K562 (cell line): ENCODE results near the gene PIN4. TPM values are rescaled to one million over a fixed set of nuclear protein-coding genes. Genes with fewer than 3 reads are reported as not detected.

Source experiments
- ATAC-seq: fragments of 200-7000 bp; cut with Tn5 transposase; 3 replicates; pipeline ENCODE4 v1.9.1; 2020; ENCODE audit warnings: moderate library complexity
- BruUV-seq: library from RNA; stranded (reverse); fragments of 400-500 nt; replicated peaks from 2 replicates; lab custom pipeline; 2021; lab: Mats Ljungman, UMichigan
- CTCF ChIA-PET: fragments of 300-600 bp; formaldehyde crosslinking; extraction: SDS; loops from one replicate; lab custom pipeline; 2021; ENCODE audit warnings: low intra/inter-chr PET ratio; lab: Yijun Ruan, JAX
- POLR2A ChIA-PET: fragments of 300-600, 350-650 bp; sonication (Branson Sonifier 250); formaldehyde crosslinking; extraction: SDS; loops from one replicate; lab custom pipeline; 2021; ENCODE audit warnings: antibody characterized with exemption, inconsistent platforms; lab: Yijun Ruan, JAX
- DNase-seq, 4 experiments: peaks; one replicate each; pipeline versions ENCODE4 v3.0.0 to v3.0.0-alpha.2; 2011 to 2018; ENCODE audit warnings: low spot score in 3 of 4, mixed read lengths in 3 of 4; ENCODE audit errors: extremely low read depth in 1 of 4
- FAIRE-seq: peaks from 2 replicates; lab custom pipeline; 2011; peaks lifted over from hg19 to GRCh38; lab: Jason Lieb, UNC
- H2AFZ ChIP-seq: 2 replicates; pipeline ENCODE4 v1.6.0; 2011; ENCODE audit warnings: low read depth, low read length, control low read depth, inconsistent platforms
- H3K27ac ChIP-seq: fragments of 200-600 bp; 3 replicates; pipeline ENCODE4 v1.8.0; 2011; ENCODE audit warnings: low read depth, mild to moderate bottlenecking, control low read depth, inconsistent platforms, low read length, moderate library complexity, mixed read lengths; ENCODE audit errors: extremely low read depth
- H3K27me3 ChIP-seq, 2 experiments: fragments of 300-600 bp in 1 of 2; 2 replicates in 1 of 2; 3 replicates in 1 of 2; pipeline versions ENCODE4 v1.6.0 to v1.8.0; 2011; ENCODE audit warnings: inconsistent platforms in 2 of 2, low read length in 2 of 2, mild to moderate bottlenecking in 1 of 2, mixed read lengths in 1 of 2, moderate library complexity in 1 of 2; ENCODE audit not compliant: control insufficient read depth in 2 of 2, insufficient read depth in 2 of 2
- H3K36me3 ChIP-seq: fragments of 300-600 bp; 3 replicates; pipeline ENCODE4 v1.8.0; 2011; ENCODE audit warnings: mild to moderate bottlenecking, low read length, inconsistent platforms; ENCODE audit not compliant: control insufficient read depth, insufficient read depth
- H3K4me1 ChIP-seq, 2 experiments: fragments of 200-600 bp in 1 of 2; replicated peaks in 1 of 2; 2 replicates in 1 of 2; 3 replicates in 1 of 2; pipeline versions ENCODE4 v1.5.1 to v1.8.0; 2011; ENCODE audit warnings: inconsistent platforms in 2 of 2, low read length in 2 of 2, mild to moderate bottlenecking in 1 of 2, mixed read lengths in 1 of 2, moderate library complexity in 1 of 2; ENCODE audit not compliant: control insufficient read depth in 2 of 2, insufficient read depth in 2 of 2
- H3K4me2 ChIP-seq: 2 replicates; pipeline ENCODE4 v1.6.1; 2011; ENCODE audit warnings: low read length, control low read depth, inconsistent platforms, mixed read lengths; ENCODE audit not compliant: insufficient read depth
- H3K4me3 ChIP-seq: fragments of 200-600 bp; sonication (generic), shearing (Covaris generic); 2 replicates; pipeline ENCODE4 v1.5.1; 2016; ENCODE audit warnings: control low read depth, inconsistent platforms
- H3K79me2 ChIP-seq: fragments of 200-600 bp; 3 replicates; pipeline ENCODE4 v1.8.0; 2011; ENCODE audit warnings: low read length, inconsistent platforms; ENCODE audit not compliant: control insufficient read depth, insufficient read depth
- H3K9ac ChIP-seq, 2 experiments: 2 replicates each; pipeline versions ENCODE4 v1.6.0 to v1.6.1; 2011; ENCODE audit warnings: low read depth in 2 of 2, low read length in 2 of 2, control low read depth in 1 of 2, inconsistent platforms in 1 of 2, mild to moderate bottlenecking in 1 of 2, mixed read lengths in 1 of 2; ENCODE audit not compliant: insufficient read depth in 1 of 2
- H3K9me1 ChIP-seq: one replicate; pipeline ENCODE4 v1.6.0; 2011; ENCODE audit warnings: inconsistent platforms, mild to moderate bottlenecking, low read length, moderate library complexity; ENCODE audit not compliant: control insufficient read depth, insufficient read depth
- H3K9me3 ChIP-seq: replicated peaks from 2 replicates; pipeline ENCODE4 v1.5.1; 2011; ENCODE audit warnings: low read depth, low read length, inconsistent platforms; ENCODE audit not compliant: control insufficient read depth, insufficient read depth
- H4K20me1 ChIP-seq: replicated peaks from 2 replicates; pipeline ENCODE4 v1.6.1; 2011; ENCODE audit warnings: low read length, inconsistent platforms, mixed read lengths; ENCODE audit not compliant: control insufficient read depth, insufficient read depth
- BCLAF1 ChIP-seq, 2 experiments: fragments of 450-650 bp in 1 of 2; IDR thresholded peaks; 2 replicates each; pipeline ENCODE4 v1.6.1; 2011 to 2017; ENCODE audit warnings: low read depth in 2 of 2, antibody characterized with exemption in 1 of 2, borderline replicate concordance in 1 of 2, low read length in 1 of 2, mild to moderate bottlenecking in 1 of 2, mixed read lengths in 1 of 2; ENCODE audit not compliant: control insufficient read depth in 1 of 2
- BRCA1 ChIP-seq, 2 experiments: fragments of 450-650 bp in 1 of 2; sonication (generic) in 1 of 2; formaldehyde crosslinking in 1 of 2; IDR thresholded peaks; 2 replicates each; pipeline versions ENCODE4 v1.5.0 to v1.6.1; 2017 to 2020; ENCODE audit warnings: mild to moderate bottlenecking in 1 of 2, missing genetic modification reagents in 1 of 2
- CREB3 ChIP-seq: fragments of 450-650 bp; conservative IDR thresholded peaks from 2 replicates; pipeline ENCODE4 v1.6.1; 2016; ENCODE audit warnings: missing genetic modification characterization, low read depth, mild to moderate bottlenecking, missing compliant biosample characterization, moderate library complexity
- GABPA ChIP-seq: fragments of 200-800 bp; sonication (Bioruptor generic); conservative IDR thresholded peaks from 2 replicates; pipeline ENCODE4 v1.6.1; 2016; ENCODE audit warnings: low read depth, missing genetic modification characterization, missing compliant biosample characterization
- IRF1 ChIP-seq: sonication (generic); formaldehyde crosslinking; IDR thresholded peaks from 2 replicates; pipeline ENCODE4 v1.8.0; 2022; ENCODE audit warnings: missing genetic modification reagents, mild to moderate bottlenecking, borderline replicate concordance
- MBD2 ChIP-seq: sonication (generic); IDR thresholded peaks from 2 replicates; pipeline ENCODE4 v1.6.1; 2016; ENCODE audit warnings: low read depth, borderline replicate concordance
- POLR2AphosphoS2 ChIP-seq: IDR thresholded peaks from 2 replicates; pipeline ENCODE4 v1.6.1; 2012; ENCODE audit warnings: low read length, improper control_type of control experiment
- POLR2G ChIP-seq: fragments of 200-400 bp; formaldehyde crosslinking; IDR thresholded peaks from 2 replicates; pipeline ENCODE4 v1.6.1; 2017; ENCODE audit warnings: low read depth, mild to moderate bottlenecking, antibody characterized with exemption, low read length, moderate library complexity
- RBM39 ChIP-seq: fragments of 200-400 bp; formaldehyde crosslinking; optimal IDR thresholded peaks from 2 replicates; pipeline ENCODE3; 2018; ENCODE audit warnings: low read depth, low read length
- SIX5 ChIP-seq, 2 experiments: IDR thresholded peaks; 2 replicates each; pipeline ENCODE4 v1.6.1; 2011; ENCODE audit warnings: low read length in 2 of 2, borderline replicate concordance in 1 of 2, low read depth in 1 of 2, mild to moderate bottlenecking in 1 of 2, moderate library complexity in 1 of 2; ENCODE audit not compliant: insufficient read depth in 1 of 2
- TFE3 ChIP-seq: fragments of 450-650 bp; formaldehyde crosslinking; IDR thresholded peaks from 2 replicates; pipeline ENCODE4 v1.4.0; 2020; ENCODE audit warnings: mild to moderate bottlenecking, mixed read lengths
- ZNF263 ChIP-seq: sonication (generic); formaldehyde crosslinking; IDR thresholded peaks from 2 replicates; pipeline ENCODE4 v1.8.0; 2022; ENCODE audit warnings: mild to moderate bottlenecking, missing genetic modification reagents, borderline replicate concordance
- ZNF668 ChIP-seq: fragments of 250-450 bp; sonication (Bioruptor Pico); IDR thresholded peaks from 2 replicates; pipeline ENCODE4 v1.8.0; 2022; ENCODE audit warnings: mild to moderate bottlenecking, inconsistent platforms
- ZNF707 ChIP-seq: fragments of 250-450 bp; sonication (Bioruptor Pico); conservative IDR thresholded peaks from 2 replicates; pipeline ENCODE4 v1.8.0; 2022; ENCODE audit warnings: inconsistent platforms, mild to moderate bottlenecking, moderate library complexity
- ZNF75A ChIP-seq: fragments of 450-650 bp; formaldehyde crosslinking; IDR thresholded peaks from 2 replicates; pipeline ENCODE4 v1.4.0; 2020; ENCODE audit warnings: mild to moderate bottlenecking
- WGBS: fragments of 100-300 bp; shearing (Covaris generic); methylation state at CpG from one replicate; pipeline ENCODE4 v1.1.6; 2016; ENCODE audit warnings: low coverage, mixed read lengths; ENCODE audit not compliant: insufficient coverage; ENCODE audit errors: missing lambda C conversion rate; 5-methylcytosine and 5-hydroxymethylcytosine counted together
- in situ Hi-C: fragments of 300-500 bp; cut with MboI; formaldehyde crosslinking; loops from 4 replicates; pipeline ENCODE4 v1.15.0; 2018; ENCODE audit warnings: inconsistent platforms, mixed read lengths
- intact Hi-C: fragments of 100-400 bp; cut with micrococcal nuclease; formaldehyde crosslinking; loops from 2 replicates; pipeline ENCODE4 v1.14.2; 2022
- polyA plus RNA-seq, 8 experiments: library from polyadenylated mRNA; depleted of rRNA in 4 of 8; stranded (reverse) in 5 of 8; unstranded in 3 of 8; fragments of >200 nt; fragmentation: Nextera tagmentation in 2 of 8; fragmentation: Illumina TruSeq in 1 of 8; extraction: Ambion mirVana in 2 of 8; extraction: Trizol in 1 of 8; gene quantifications; 2 replicates each; pipeline versions ENCODE4 v1.2.1 to v1.2.3, GENCODE V29; 2011 to 2014; ENCODE audit warnings: inconsistent platforms in 1 of 8, missing spikeins in 1 of 8
- total RNA-seq, 7 experiments: library from RNA; depleted of rRNA in 6 of 7; stranded (reverse); fragments of >200 nt in 6 of 7; fragmentation: Illumina TruSeq in 2 of 7; extraction: Trizol in 2 of 7; gene quantifications; 2 replicates each; pipeline versions ENCODE4 v1.2.1 to v1.2.3, GENCODE V29; 2011 to 2021; ENCODE audit warnings: low replicate concordance in 1 of 7

PIN4 gene
- total and polyA plus RNA-seq, 9 of the 15 experiments (the other 6 are each of a cell fraction or from before 2014, with no cell fraction given) = 10.0 to 132 (median 45.6) TPM

GRCh38 chrX:72205706-72206105 is 24.1 kb downstream of the PIN4 start:
- Histone ChIP-seq H3K36me3 (peaks cover 30% of the 10 kb centered on the region; the same call in 2 of the 3 replicates), H3K27me3 (no peaks in the 10 kb centered on the region), H3K9me1 (no peaks in the 10 kb centered on the region), H4K20me1 (no peaks in the 10 kb centered on the region), H3K9me3 (no peaks in the 10 kb centered on the region), H3K79me2 (peaks cover 4% of the 10 kb centered on the region; the same call in 1 of the 3 replicates), H3K9ac (no peak overlapping the region), H3K4me3 (no peak overlapping the region), H3K4me1 (no peaks in the 10 kb centered on the region), H3K4me2 (no peak overlapping the region), H2AFZ (no peak overlapping the region), H3K27ac (no peak overlapping the region)
- no peak for ATAC-seq
- in situ Hi-C loops (no loop called here), intact Hi-C loops (no loop called here)
- no TSS peak for BruUV-seq
- POLR2A ChIA-PET = no interaction called here
- 62% methylated on average over 2 of the region's 2 CpGs for WGBS
- CTCF ChIA-PET = no interaction called here
- TF ChIP-seq ZNF263 (CRISPR knock-in tag) (no peak), CREB3 (no peak), SIX5 (IDR thresholded peaks at IDR 0.05; ENCODE audit: borderline replicate concordance in 1 of 2, insufficient read depth in 1 of 2, low read depth in 1 of 2, low read length in 2 of 2) (no peak), BCLAF1 (IDR thresholded peaks at IDR 0.05; ENCODE audit: borderline replicate concordance in 1 of 2, control insufficient read depth in 1 of 2, low read depth in 2 of 2, low read length in 1 of 2) (no peak), BRCA1 (IDR thresholded peaks at IDR 0.05) (no peak), BRCA1 (CRISPR knock-in tag; IDR thresholded peaks at IDR 0.05) (no peak), TFE3 (CRISPR knock-in tag) (no peak), POLR2AphosphoS2 (no peak), MBD2 (no peak), POLR2G (no peak), ZNF75A (CRISPR knock-in tag) (no peak), ZNF668 (CRISPR knock-in tag) (no peak), GABPA (no peak), IRF1 (no peak), ZNF707 (CRISPR knock-in tag) (no peak), RBM39 (no peak)
- no peak for FAIRE-seq
- no peak for DNase-seq
